Common myeloid progenitor, CD34-positive (primary cell): ENCODE results near the gene PI4KA.
"Not testable (repeated sequence)": the region's sequence is repeated elsewhere in the genome, so short reads cannot be mapped to it uniquely, and the experiment has no call there.

Source experiments
- CTCF ChIA-PET: fragments of 350-600 bp; sonication (Branson Sonifier 250); formaldehyde crosslinking; loops from one replicate; lab custom pipeline; 2021; ENCODE audit warnings: antibody characterized with exemption; lab: Charles Lee
- POLR2A ChIA-PET: fragments of 350-600 bp; sonication (Branson Sonifier 250); formaldehyde crosslinking; loops from one replicate; lab custom pipeline; 2021; ENCODE audit warnings: antibody characterized with exemption; lab: Charles Lee
- DNase-seq, 3 donors: peaks; one replicate each; pipeline versions ENCODE4 v3.0.0 to v3.0.0-alpha.2; 2013
- H3K27ac ChIP-seq, 2 experiments: 1 replicate in 1 of 2; 2 replicates in 1 of 2; pipeline ENCODE4 v1.7.0; 2013; ENCODE audit warnings: inconsistent platforms in 2 of 2, low read length in 2 of 2, mild to moderate bottlenecking in 2 of 2, low read depth in 1 of 2, moderate library complexity in 1 of 2; ENCODE audit not compliant: severe bottlenecking in 2 of 2, insufficient read depth in 1 of 2, poor library complexity in 1 of 2
- H3K27me3 ChIP-seq, 5 experiments: replicated peaks in 2 of 5; 1 replicate in 3 of 5; 2 replicates in 2 of 5; pipeline versions ENCODE4 v1.6.1 to v1.7.0; 2013; ENCODE audit warnings: low read length in 4 of 5, mild to moderate bottlenecking in 2 of 5, moderate library complexity in 2 of 5, inconsistent platforms in 1 of 5; ENCODE audit not compliant: insufficient read depth in 5 of 5, control insufficient read depth in 4 of 5
- H3K36me3 ChIP-seq, 4 experiments: 1 replicate in 2 of 4; 2 replicates in 2 of 4; pipeline versions ENCODE4 v1.6.1 to v1.7.0; 2013; ENCODE audit warnings: low read length in 3 of 4, control low read depth in 1 of 4, mild to moderate bottlenecking in 1 of 4; ENCODE audit not compliant: control insufficient read depth in 4 of 4, insufficient read depth in 4 of 4
- H3K4me1 ChIP-seq, 4 experiments: 1 replicate in 3 of 4; 2 replicates in 1 of 4; pipeline versions ENCODE4 v1.6.1 to v1.7.1; 2013; ENCODE audit warnings: low read length in 3 of 4, mild to moderate bottlenecking in 3 of 4, control low read depth in 1 of 4, inconsistent platforms in 1 of 4, moderate library complexity in 1 of 4; ENCODE audit not compliant: control insufficient read depth in 4 of 4, insufficient read depth in 4 of 4; ENCODE audit errors: control extremely low read depth in 1 of 4
- H3K4me3 ChIP-seq, 7 experiments: 1 replicate in 4 of 7; 2 replicates in 3 of 7; pipeline versions ENCODE4 v1.5.1 to v1.7.0; 2013; ENCODE audit warnings: mild to moderate bottlenecking in 7 of 7, low read length in 6 of 7, moderate library complexity in 6 of 7, inconsistent platforms in 2 of 7, low read depth in 2 of 7, control low read depth in 1 of 7; ENCODE audit not compliant: insufficient read depth in 4 of 7, control insufficient read depth in 1 of 7; ENCODE audit errors: extremely low read depth in 1 of 7
- H3K9me3 ChIP-seq, 5 experiments: 1 replicate in 4 of 5; 2 replicates in 1 of 5; pipeline versions ENCODE4 v1.6.1 to v1.7.1; 2013; ENCODE audit warnings: low read length in 4 of 5, mild to moderate bottlenecking in 2 of 5, inconsistent platforms in 1 of 5, low read depth in 1 of 5, moderate library complexity in 1 of 5; ENCODE audit not compliant: control insufficient read depth in 4 of 5, insufficient read depth in 2 of 5; ENCODE audit errors: control extremely low read depth in 1 of 5
- WGBS: methylation state at CpG from one replicate; pipeline ENCODE4 v1.1.5; 2013; ENCODE audit not compliant: insufficient coverage; 5-methylcytosine and 5-hydroxymethylcytosine counted together

The PI4KA gene

GRCh38 chr22:20713116-20713515, 145.5 kb downstream of the PI4KA start:
- H3K36me3 ChIP-seq = peaks cover 0 to 19% (median 2%) of the 10 kb centered on the region in 4 experiments
- H3K4me3 ChIP-seq, DNase-seq, CTCF ChIA-PET, H3K9me3 ChIP-seq, H3K27ac ChIP-seq, POLR2A ChIA-PET, H3K27me3 ChIP-seq, H3K4me1 ChIP-seq: not testable (repeated sequence)
- 100% methylated on average over 4 of the region's 13 CpGs for WGBS

- POLR2A ChIA-PET, H3K4me3 ChIP-seq, DNase-seq, H3K27ac ChIP-seq, H3K4me1 ChIP-seq, CTCF ChIA-PET, H3K27me3 ChIP-seq, H3K9me3 ChIP-seq: not testable (repeated sequence)
- peaks cover 0 to 24% (median 2%) of the 10 kb centered on the region in 4 experiments for H3K36me3 ChIP-seq
- 100% methylated on average over 3 of the region's 11 CpGs for WGBS
Measured at GRCh38 chr22:20709966-20710365, 148.6 kb downstream of the PI4KA start.

- H3K4me3 ChIP-seq, H3K27ac ChIP-seq, DNase-seq, H3K9me3 ChIP-seq, CTCF ChIA-PET, H3K27me3 ChIP-seq, H3K4me1 ChIP-seq, POLR2A ChIA-PET: not testable (repeated sequence)
- peaks cover 0 to 16% (median 0%) of the 10 kb centered on the region in 4 experiments for H3K36me3 ChIP-seq
- WGBS = 95% methylated on average over 5 of the region's 11 CpGs
Measured at GRCh38 chr22:20707549-20708118, 151.0 kb downstream of the PI4KA start.

- H3K27ac ChIP-seq, POLR2A ChIA-PET, H3K27me3 ChIP-seq, H3K36me3 ChIP-seq, H3K9me3 ChIP-seq: not testable (repeated sequence)
- 3% methylated on average over 19 of the region's 79 CpGs for WGBS
- Histone ChIP-seq H3K4me3 (peak overlapping the region in 2 of 7 experiments; percentile 43 to 45), H3K4me1 (peaks cover 0 to 10% (median 5%) of the 10 kb centered on the region in 4 experiments)
- DNase-seq = peak in 2 of 3 donors; percentile 17 to 26
- CTCF ChIA-PET = interaction anchor here (0.8 to 1.8 kb wide), 3 partner anchors 37 to 182 kb away, joined by 3 to 5 read pairs (median 3); no protein-coding TSS in a partner anchor
Measured at GRCh38 chr22:20703816-20704609, 154.6 kb downstream of the PI4KA start.

GRCh38 chr22:20703414-20703806, 155.2 kb downstream of the PI4KA start:
- H3K36me3 ChIP-seq, DNase-seq, H3K27ac ChIP-seq, POLR2A ChIA-PET, H3K27me3 ChIP-seq, H3K9me3 ChIP-seq: not testable (repeated sequence)
- Histone ChIP-seq H3K4me1 (peaks cover 0 to 10% (median 5%) of the 10 kb centered on the region in 4 experiments), H3K4me3 (peak overlapping the region in 2 of 7 experiments; percentile 43 to 55)
- no CpG with 5 or more reads among the region's 25 CpGs for WGBS
- CTCF ChIA-PET = interaction anchor here (1.8 kb wide), 1 partner anchor 38 kb away, joined by 5 read pairs; no protein-coding TSS in a partner anchor

GRCh38 chr22:20702546-20703413, 155.8 kb downstream of the PI4KA start:
- peak; percentile 88 to 93 (median 93) for DNase-seq
- CTCF ChIA-PET = interaction anchor here (1.8 kb wide), 1 partner anchor 38 kb away, joined by 5 read pairs; no protein-coding TSS in a partner anchor
- H3K27me3 ChIP-seq, POLR2A ChIA-PET, H3K36me3 ChIP-seq, H3K9me3 ChIP-seq: not testable (repeated sequence)
- peak overlapping the region; percentile 41 to 82 (median 68) for H3K4me3 ChIP-seq
- WGBS = 0% methylated on average over 20 of the region's 64 CpGs
- peaks cover 0 to 10% (median 5%) of the 10 kb centered on the region in 4 experiments for H3K4me1 ChIP-seq
- H3K27ac ChIP-seq = peak overlapping the region in 1 of 2 experiments; percentile 34
